NCI-H446 treated with DMSO at 0.1 percent for 48 hours (cell line): Measurements from ENCODE around the gene PAGE4.

ENCODE experiments used
- DNase-seq: peaks from one replicate; lab custom pipeline; 2025; lab: John Stamatoyannopoulos, UW

Gene PAGE4, protein sequence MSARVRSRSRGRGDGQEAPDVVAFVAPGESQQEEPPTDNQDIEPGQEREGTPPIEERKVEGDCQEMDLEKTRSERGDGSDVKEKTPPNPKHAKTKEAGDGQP

DNA sequence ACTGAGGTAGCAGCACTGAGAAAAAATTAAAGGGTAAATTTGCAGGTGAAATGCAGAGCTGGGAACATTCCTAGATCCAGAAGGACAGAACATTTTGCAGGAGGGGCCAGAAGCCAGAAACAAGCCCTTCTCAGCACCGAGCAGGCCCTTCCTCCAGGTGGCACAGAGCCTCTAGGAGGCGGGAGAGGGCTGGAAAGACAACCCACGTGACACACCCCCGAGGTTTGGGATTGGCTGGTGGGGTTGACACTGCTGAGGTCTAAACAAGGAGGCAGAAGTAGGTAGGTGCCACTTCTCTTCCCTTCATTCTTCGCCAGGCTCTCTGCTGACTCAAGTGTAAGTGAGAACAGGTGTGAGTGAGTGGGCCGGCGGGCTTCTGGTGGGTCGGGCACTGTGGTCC is at the start of gene PAGE4:
TSS of gene PAGE4 (plus strand) at position 288 of the 400 bp plus-strand sequence. CDS start 1,126 bp downstream, outside the sequence.
- no peak for DNase-seq

DNA sequence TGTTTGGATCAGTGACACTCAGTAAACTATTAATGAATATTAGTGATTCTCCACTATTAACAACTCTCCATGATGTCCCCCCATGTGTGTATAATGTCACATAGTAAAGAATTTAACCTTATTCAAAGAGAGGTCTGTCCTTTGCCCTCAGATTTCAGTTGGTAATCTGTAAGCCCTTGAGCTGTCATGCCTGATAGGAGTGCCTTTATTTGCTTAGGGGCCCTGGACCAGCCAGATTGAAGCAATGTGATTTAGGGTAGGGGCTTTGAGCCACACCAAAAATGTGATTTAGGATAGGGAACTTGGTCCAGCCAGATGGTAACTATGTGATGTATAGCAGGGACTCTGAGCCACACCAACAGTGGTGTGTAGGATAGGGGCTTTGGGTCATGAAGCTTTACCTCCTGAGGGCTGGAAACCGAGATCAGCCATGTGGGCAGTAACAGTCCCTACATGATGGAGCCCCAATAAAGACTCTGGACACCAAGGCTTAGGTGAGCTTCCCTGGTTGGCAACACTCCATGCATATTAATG is 44.3 kb upstream of the PAGE4 start:
- no peak for DNase-seq

DNA sequence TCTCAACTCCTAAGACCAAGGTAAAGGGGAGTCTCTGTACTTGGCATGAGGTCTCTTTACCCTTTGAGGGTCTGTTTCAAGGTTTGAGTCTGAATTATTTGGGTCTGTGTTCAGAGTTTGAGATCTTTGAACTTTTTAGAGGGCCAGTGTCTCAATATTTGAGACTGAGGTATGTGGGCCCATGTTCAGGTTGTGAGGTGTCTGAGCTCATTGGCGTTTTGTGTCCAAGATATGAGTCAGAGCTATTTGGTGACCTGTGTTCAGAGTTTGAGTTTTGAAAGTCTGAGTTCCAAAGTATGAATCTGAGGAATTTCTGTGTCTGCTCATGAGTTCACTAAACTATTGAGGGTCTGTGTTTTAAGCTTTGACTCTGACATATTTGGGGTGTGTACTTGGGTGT is 36.7 kb upstream of the PAGE4 start:
- no peak for DNase-seq

DNA sequence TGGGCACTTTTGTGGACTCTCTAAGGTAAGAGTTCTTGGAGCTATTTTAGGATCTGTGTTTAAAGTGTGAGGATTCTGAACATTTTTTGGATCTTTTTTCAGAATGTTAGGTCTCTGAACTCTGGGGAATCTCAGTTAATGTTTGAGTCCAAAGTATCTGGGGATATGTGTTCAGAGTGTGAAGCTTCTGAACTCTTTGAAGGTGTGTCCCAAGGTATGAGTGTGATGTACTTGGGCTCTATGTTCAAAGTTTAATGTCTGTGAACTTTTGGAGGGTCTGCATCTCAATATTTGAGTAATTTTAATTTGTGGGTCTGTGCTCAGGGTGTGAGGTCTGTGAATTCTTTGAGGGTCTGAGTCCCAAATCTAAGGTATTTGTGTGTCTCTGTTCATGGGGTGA is 35.4 kb upstream of the PAGE4 start:
- no peak for DNase-seq

DNA sequence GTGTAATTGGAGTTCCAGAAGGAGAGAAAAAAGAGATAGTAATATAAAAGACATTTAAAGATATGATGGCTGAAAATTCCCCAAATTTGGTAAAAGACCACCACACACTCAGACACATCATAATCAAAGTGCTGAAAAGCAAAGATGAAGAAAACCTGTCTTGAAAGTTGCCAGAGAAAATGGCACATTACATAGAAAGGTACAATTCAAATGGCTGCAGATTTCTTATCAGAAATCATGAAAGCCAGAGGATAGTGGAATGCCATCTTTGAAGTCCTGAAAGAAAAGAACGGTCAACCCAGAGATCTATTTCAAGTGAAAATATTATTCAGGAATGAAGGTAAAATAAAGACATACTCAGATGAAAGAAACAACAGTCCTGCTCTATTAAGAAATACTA is 29.3 kb upstream of the PAGE4 start:
- DNase-seq, result no peak

DNA sequence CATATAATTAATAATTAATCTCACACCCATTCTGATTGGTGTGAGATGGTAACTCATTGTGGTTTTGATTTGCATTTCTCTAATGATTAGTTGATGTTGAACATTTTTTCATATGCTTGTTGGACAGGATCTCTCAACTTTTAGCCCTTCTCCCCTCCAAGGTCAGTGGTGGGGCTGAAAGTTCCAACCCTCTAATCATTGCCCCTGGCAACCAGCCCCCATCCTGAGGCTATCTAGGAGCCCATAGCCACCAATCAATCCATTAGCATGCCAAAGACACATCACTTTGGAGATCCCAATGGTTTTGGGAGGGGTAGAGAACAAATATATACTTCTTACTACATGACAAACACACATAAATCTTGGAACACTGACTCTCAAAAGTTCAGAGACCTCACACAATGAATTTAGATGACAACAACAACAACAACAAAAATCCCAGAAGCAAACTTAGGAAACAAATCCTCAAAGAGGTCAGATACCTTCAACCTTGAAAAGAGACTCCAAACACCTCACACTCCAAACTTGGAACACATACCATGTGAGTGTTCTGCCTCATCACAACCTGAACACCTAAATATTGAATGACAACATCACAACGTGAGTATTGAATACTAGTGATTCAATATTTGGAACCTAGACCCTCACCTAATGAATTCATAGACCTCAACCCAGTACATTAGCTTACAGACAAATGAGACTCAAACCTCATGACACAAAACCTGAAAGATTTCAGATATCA is 19.0 kb upstream of the PAGE4 start:
- DNase-seq, result no peak

DNA sequence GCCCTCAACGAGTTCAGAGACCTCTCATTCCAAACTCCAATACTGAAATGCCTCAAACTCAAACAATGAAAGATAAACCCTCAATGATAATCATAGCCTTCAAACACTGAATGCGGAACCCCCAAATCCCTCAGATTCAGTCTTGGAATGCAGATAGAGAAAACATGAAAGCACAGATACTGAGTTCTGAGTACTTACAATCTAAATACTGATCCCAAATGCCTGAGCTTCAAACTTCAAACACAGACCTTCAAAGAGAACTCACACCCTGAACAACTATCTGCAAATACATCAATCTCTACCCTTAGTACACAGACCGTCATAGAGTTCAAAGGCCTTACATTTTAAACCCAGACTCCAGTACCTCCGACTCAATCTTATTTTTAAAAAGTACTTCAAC is 16.9 kb upstream of the PAGE4 start:
- DNase-seq, result no peak

DNA sequence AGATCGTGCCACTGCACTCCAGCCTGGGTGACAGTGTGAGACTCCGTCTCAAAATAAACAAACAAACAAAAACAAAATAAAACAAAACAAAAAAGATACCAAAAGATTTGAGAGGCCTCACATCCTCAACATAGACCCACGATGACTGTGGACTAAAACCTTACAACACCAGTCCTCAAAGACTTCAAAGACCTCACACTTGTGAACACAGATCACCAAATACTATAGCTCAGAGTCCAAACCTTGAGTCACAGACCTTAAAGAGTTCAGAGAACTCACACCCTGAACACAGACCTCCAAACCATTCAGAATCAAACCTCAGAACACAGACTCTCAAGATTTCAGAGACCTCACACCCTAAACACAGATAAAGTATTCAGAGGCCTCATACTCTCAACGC is 12.7 kb upstream of the PAGE4 start:
- DNase-seq, result no peak

DNA sequence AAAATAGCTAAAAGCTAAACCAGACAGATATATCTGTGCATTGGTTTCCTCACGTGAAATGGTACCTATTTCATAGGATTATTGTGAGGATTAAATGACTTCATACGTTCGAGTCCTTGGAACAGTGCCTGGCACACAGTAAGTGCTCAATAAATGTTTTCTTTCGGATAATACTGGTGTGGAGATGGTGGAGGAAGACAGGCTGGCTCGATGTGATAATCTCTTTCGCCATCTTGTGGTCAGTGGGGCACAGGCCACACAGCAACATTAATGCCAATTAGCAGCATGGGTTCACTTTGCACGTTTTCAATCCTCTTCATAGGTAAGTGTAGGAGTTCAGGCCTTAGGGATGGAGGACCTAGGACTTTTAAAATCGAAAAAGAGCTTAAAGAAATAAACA is 9.3 kb downstream of the PAGE4 start:
- no peak for DNase-seq

DNA sequence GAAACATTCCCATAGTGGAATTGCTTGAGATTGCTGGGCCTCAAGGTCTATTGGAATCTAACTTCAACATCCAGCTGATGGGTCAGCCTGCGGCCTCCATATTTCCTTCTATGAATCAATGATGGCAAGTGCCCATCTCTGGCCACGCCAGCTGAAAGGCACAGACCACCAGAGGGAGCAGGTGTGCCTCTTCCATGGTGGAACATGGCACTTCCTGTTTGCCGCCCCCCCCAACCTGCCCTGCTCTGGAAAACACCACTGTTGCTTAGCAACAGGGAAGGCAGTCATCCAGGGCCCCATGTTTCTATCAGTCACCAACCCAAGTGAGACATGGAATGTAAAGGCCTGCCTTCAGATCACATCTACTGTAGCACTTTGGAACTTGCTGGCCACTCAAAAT is 11.6 kb downstream of the PAGE4 start:
- DNase-seq, result peak; percentile 1

DNA sequence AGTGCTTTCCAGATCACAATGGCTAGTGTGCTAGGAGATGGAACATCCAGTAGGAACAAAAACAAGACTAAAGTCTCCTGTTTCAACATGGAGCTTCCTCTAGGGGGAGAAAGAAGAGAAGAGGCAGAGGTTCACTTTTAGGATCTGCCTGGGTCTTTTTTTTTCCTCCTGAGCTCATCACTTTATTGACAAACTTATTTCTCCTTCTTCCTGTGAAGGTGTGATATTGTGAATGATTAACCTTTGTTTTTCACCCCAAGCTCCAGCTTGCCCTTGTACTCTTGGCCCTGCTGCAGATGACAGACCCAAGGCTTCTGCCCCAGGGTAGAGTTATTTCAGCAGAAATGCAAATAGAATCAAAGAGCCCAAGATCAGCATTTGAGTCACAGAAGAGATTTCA is 13.5 kb downstream of the PAGE4 start:
- DNase-seq, result no peak

DNA sequence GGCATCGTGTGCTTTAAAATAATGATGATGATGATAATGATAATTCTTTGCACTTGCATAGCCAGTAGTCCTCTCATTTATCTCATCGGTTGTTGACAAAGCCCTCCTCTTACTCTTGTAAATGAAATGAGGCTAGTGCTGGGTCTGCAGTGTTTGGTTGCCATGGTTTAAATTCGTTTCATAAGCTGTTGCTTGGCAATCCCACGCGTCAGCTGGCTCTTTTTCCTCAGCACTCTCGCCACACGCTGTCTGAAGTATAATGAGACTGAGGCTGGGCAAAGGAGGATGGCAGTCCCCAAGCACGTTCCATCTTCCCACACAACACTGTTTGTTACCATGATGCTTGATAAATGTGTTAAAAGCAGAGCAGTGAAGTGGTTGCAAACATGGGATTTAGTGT is 15.5 kb downstream of the PAGE4 start:
- no peak for DNase-seq

DNA sequence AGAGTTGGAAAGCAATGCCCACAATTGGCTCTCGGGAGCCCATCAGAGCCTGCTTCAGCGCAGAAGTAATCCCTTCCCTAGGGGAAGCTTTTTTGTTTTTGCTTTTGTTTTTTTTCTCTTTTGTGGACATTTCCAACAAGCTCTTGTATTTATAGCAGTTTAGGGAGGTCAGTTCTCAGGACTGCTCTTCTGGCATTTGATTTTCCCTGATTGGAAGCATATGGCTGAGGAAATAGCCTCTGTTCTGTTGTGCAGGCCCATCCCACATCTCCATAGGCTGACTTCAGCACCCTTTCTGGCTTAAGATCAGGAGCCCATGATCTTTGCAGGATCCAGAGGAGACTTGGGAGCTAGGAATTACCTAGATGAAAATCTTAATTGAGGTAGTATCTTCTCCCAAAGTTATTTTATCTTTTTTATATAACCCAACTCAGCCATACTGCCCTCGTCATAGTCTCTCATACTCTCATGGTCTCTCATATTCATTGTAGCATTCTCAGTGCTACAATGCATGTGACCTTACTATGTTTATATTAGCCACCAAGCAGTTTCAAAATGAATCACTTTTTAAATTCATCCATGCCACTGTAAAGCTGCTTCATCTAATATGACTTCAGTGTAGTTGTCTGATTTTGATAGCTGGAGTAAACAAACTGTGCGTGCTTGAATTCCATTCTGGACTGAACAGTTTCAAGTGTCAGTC is 16.7 kb downstream of the PAGE4 start:
- DNase-seq, result no peak

DNA sequence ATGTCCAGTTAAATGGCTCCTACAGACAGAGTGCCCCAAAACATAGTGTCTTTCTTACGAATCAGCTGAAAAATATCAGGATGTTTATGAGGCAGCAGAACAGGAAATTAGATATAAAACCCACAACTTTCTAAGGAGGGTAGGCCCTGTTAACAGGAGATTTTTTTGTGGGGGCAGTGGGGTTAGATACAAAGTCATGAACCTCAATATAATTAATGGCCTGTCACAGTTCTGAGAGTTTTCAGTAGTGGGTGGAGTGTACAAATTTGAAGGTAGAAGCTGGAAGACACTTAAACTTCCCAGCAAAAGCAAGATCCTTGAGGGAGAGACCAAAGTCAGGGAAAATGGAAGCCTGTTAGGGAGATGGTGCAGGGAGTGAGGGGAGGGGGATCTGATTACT is 17.4 kb downstream of the PAGE4 start:
- DNase-seq, result no peak

DNA sequence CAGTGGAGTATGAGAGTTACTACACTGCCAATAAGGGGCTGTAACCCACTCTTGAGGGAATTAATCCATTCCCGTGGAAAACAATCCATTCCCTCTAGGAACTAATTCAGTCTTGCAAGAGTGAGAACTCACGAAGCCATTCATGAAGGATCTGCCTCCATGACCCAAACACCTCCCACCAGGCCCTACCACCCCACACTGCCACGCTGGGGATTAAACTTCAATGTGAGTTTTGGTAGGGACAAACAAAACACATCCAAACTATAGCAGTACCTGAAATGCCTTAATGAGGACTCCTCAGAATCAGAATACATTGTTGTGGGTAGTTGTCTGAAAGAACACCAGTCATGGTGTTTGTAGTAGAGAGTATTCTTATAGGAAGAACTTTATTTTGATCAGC is 19.2 kb downstream of the PAGE4 start:
- no peak for DNase-seq

DNA sequence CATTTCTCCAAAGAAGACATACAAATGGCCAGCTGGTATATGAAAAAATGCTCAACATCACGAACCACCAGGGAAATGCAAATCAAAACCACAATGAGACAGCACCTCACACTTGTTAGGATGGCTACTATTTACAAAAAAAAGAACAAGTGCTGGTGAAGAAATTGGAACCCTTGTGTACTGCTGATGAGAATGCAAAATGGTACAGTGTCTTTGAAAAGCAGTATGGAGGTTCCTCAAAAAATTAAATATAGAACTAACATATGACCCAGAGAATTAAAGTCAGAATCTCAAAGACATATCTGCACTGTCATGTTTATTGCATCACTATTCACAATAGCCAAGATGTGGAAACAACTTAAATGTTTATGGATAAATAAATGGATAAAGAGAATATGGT is 20.9 kb downstream of the PAGE4 start:
- DNase-seq, result no peak

DNA sequence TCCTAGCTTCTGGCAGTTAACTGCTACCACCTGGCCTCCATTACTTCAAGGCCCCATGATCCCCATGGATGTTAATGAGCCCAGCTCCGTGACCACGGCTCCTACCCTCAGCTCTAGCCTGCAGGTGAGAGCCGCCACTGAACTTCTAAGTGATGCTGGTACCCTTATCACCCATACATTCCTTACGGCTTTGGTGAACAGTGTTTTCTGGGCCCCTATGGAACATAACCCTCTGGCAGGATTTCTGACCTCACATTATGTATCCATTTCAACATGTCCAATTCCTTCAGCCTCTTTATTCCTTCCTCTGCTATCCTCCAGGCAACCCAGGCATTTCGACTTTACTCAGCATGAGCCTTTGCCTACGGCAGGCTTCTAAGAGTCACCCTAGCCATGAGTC is 24.6 kb downstream of the PAGE4 start:
- DNase-seq, result no peak

DNA sequence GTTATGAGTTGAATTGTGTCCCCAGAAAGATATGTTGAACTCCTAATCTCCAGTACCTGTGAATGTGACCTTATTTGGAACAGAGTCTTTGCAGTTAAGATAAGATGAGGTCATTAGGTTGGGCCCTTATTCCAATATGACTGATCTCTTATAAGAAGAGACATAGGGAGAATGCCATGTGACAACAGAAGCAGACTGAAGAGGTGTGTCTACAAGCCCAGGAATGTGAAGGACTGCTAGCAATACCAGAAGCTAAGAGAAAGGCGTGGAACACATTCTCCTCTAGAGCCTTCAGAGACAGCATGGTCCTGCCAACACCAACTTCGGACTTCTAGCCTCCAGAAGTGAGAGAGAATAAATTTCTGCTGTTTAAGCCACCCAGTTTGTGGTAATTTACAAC is 27.7 kb downstream of the PAGE4 start:
- DNase-seq, result no peak

DNA sequence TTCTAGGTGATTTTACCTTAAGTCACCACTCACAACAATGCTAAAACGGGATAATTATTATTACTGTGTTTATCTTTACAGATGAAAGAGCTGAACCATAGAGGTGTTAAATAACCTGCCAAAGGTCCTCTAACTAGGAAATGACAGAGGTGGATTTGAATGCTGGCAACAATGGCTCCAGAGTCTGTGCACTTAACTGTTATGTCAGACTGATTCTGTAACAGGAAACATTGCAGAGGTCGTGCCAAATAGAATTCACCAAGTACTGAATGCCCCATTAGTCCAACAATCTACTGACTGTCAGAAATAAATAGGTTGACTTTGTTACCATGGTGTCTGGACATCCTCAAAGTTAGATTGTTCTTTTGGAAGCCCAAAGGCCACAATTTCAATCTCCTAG is 29.2 kb downstream of the PAGE4 start:
- DNase-seq, result no peak

DNA sequence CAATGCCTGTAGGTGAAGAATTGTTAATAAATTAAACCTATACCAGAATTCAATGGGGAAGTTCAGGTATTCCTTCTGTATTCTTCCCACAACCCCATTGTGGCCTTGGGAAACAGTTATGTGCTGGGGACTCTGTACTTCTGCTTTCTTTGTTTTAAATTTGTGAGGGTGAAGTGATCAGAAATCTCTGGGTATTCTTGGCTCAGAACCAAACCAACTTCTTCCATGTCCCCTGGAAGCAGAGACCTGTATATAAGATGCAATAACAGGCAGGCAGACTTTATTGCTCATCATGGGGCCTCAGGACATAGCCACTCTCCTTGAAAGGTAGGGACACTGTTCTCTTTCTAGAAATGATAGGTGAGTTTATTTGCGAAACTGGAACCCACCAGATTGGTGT is 30.4 kb downstream of the PAGE4 start:
- no peak for DNase-seq

DNA sequence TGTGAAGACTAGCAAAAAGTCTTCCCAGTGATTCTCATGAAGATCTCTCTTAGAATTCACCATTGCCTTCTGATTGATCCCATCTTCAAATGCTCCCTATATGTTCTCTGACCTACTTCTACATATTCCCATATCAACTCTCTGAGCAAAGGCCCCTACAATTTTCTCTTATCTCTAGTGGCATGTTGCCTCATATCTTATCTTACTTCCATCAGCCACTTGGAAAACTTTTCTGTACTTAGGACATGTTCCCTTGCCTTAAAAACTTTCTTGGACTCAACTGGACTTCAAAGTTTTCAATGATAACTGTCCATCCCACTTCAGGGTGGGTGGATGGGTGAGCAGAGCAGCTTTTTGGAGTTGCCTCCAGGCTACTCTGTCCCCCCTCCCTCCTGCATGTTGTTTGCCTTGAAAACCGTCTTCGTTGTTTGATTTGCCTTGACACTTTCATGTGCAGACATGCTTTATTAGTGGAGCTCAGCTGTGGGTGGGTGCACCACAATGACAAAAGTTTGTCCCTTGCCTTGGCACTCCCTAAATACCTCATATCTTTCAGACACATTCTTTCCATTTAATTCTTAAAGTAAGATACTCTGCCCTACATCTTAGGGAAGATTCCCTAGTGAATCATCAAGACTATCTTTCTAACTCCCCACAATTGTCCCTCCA is 31.9 kb downstream of the PAGE4 start:
- DNase-seq, result no peak

DNA sequence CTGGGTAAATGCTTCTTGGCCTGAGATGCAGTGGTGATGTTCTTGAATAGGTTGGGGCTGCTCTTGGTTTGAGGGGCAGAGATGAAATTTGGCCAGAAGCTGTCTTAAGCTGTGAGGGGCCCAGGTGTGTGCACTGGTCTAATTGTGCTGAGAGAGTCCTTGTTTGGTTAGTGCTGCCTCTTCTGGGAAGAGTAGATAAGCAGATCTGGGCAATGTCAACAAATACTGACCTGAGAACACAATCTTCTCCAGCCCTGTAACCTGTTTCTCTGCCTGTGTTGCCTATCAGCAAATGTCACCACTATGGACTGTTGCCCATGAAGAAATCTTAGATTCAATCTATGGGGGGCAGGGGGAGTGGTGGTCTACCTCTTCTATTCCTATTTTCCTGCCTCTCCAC is 33.0 kb downstream of the PAGE4 start:
- DNase-seq, result no peak

DNA sequence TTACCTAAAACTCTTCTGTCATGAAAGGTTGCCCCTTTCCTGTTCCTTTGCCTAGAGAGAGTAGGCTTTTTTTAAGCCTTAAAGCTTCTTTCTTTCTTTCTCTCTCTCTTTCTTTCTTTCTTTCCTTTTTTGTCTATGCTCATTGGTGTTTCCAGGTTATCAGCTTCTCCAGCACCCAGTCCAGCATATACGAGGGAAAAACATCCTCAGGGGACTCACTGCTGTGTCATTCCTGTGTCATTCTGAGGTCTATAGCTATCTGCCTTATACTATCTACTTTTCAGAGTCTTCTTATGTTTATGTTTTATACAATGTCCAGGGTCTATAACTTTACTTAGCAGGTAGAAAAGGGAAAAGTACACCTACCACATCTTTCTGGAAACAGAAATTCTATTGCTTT is 39.6 kb downstream of the PAGE4 start:
- no peak for DNase-seq
